Measurements from ENCODE around the gene PRR14.
"Not testable (repeated sequence)": the region's sequence is repeated elsewhere in the genome, so short reads cannot be mapped to it uniquely, and the experiment has no call there.

- not testable (repeated sequence) for TF ChIP-seq POLR2AphosphoS5 (IDR thresholded peaks at IDR 0.05); CTCF (IDR thresholded peaks at IDR 0.05); POLR2A (IDR thresholded peaks at IDR 0.05); EP300 (IDR thresholded peaks at IDR 0.05; ENCODE audit: low read depth)
These were observed 52.3 kb downstream of the PRR14 start for GRCh38 chr16:30703071-30703470.
